GM23338 (cell line): ENCODE results near the gene NFRKB. TPM values are rescaled to one million over a fixed set of nuclear protein-coding genes. Genes with fewer than 3 reads are reported as not detected.

Source experiments
- CREB1 ChIP-seq: fragments of 250-450 bp; sonication (Bioruptor Pico); IDR thresholded peaks from 2 replicates; pipeline ENCODE4 v1.5.0; 2020; ENCODE audit warnings: low read depth, mild to moderate bottlenecking, moderate library complexity
- JUNB ChIP-seq: IDR thresholded peaks from one replicate; pipeline ENCODE4 v1.6.1; 2016; ENCODE audit warnings: antibody characterized with exemption; ENCODE audit not compliant: unreplicated experiment
- NANOG ChIP-seq: IDR thresholded peaks from 2 replicates; pipeline ENCODE4 v1.6.1; 2016; ENCODE audit warnings: antibody characterized with exemption, borderline replicate concordance
- POLR2AphosphoS5 ChIP-seq: IDR thresholded peaks from 2 replicates; pipeline ENCODE4 v1.6.1; 2016; ENCODE audit warnings: antibody characterized with exemption, low read depth
- STAT1 ChIP-seq: IDR thresholded peaks from one replicate; pipeline ENCODE4 v1.6.1; 2016; ENCODE audit warnings: antibody characterized with exemption; ENCODE audit not compliant: unreplicated experiment
- ZNF462 ChIP-seq: fragments of 250-450 bp; sonication (Bioruptor Pico); IDR thresholded peaks from 2 replicates; pipeline ENCODE4 v1.5.0; 2020; ENCODE audit warnings: mild to moderate bottlenecking, moderate library complexity
- polyA plus RNA-seq: library from polyadenylated mRNA; unstranded; fragments of >200 nt; fragmentation: Nextera tagmentation; extraction: Ambion mirVana; gene quantifications from 2 replicates; pipeline ENCODE4 v1.2.1, GENCODE V29; 2016
- total RNA-seq: library from RNA; depleted of rRNA; stranded (reverse); fragments of >200 nt; shearing (Covaris generic); gene quantifications from 2 replicates; pipeline ENCODE4 v1.2.3, GENCODE V29; 2014; rRNA removed

NFRKB gene
- total and polyA plus RNA-seq, 2 experiments from 2014 or later: 22.4 to 44.9 TPM

- TF ChIP-seq ZNF462 (CRISPR knock-in tag) (no peak), POLR2AphosphoS5 (no peak), JUNB (no peak), CREB1 (CRISPR knock-in tag) (no peak), STAT1 (no peak), NANOG (no peak)
Measured at GRCh38 chr11:129846508-129847335, 48.7 kb downstream of the NFRKB start (continued).

Other genes starting within 250 kb of the NFRKB start
- gene TMEM45B, start 79.7 kb downstream of the NFRKB start, total RNA-seq: 0.31 and 0.38 TPM in 2 replicates
- gene TMEM45B, start 79.7 kb downstream of the NFRKB start, polyA plus RNA-seq: 0.11 and 0.24 TPM in 2 replicates
- 12.5 and 14.9 TPM in 2 replicates for gene PRDM10, start 107.3 kb upstream of the NFRKB start, total RNA-seq
- gene PRDM10, start 107.3 kb upstream of the NFRKB start, polyA plus RNA-seq: 4.0 and 5.2 TPM in 2 replicates
- gene APLP2, start 174.3 kb upstream of the NFRKB start, total RNA-seq: 291 and 322 TPM in 2 replicates
- 312 and 362 TPM in 2 replicates for gene APLP2, start 174.3 kb upstream of the NFRKB start, polyA plus RNA-seq